ENCODE data around the gene BMP7. TPM values are rescaled to one million over a fixed set of nuclear protein-coding genes. Genes with fewer than 3 reads are reported as not detected.

Gene BMP7
- total RNA-seq, 1 donor from 2014 or later, result 17.2 TPM

- Histone ChIP-seq H3K4me1 (peaks cover 40% of the 10 kb centered on the region), H3K27ac (peak overlapping the region; percentile 48), H3K9me3 (no peaks in the 10 kb centered on the region), H3K4me3 (peak overlapping the region in 1 of 2 donors; percentile 45), H3K27me3 (no peaks in the 10 kb centered on the region), H3K36me3 (no peaks in the 10 kb centered on the region)
- TF ChIP-seq CTCF (IDR thresholded peaks at IDR 0.05), result no peak
- TF ChIP-seq POLR2AphosphoS5 (IDR thresholded peaks at IDR 0.05; ENCODE audit: insufficient read depth in 1 of 2, low read depth in 1 of 2), result no peak
- TF ChIP-seq POLR2A (IDR thresholded peaks at IDR 0.05), result no peak
- no peak for DNase-seq (ENCODE audit: extremely low spot score in 2 of 2)
- intact Hi-C loops (cut with DNase I), result no loop called here
Observed at GRCh38 chr20:57263801-57264792, 2.3 kb downstream of the BMP7 start.

- Histone ChIP-seq H3K27me3 (no peaks in the 10 kb centered on the region), H3K4me3 (no peak overlapping the region), H3K36me3 (no peaks in the 10 kb centered on the region), H3K4me1 (peaks cover 48% of the 10 kb centered on the region), H3K27ac (no peak overlapping the region), H3K9me3 (no peaks in the 10 kb centered on the region)
- no peak for DNase-seq (ENCODE audit: extremely low spot score in 2 of 2)
- no peak for TF ChIP-seq POLR2A (IDR thresholded peaks at IDR 0.05)
- no peak for TF ChIP-seq POLR2AphosphoS5 (IDR thresholded peaks at IDR 0.05; ENCODE audit: insufficient read depth in 1 of 2, low read depth in 1 of 2)
- TF ChIP-seq CTCF (IDR thresholded peaks at IDR 0.05), result no peak
- intact Hi-C loops (cut with DNase I), result no loop called here
Observed at GRCh38 chr20:57262784-57263609, 3.4 kb downstream of the BMP7 start.

- no peaks in the 10 kb centered on the region for H3K27me3 ChIP-seq
- no peak overlapping the region for H3K27ac ChIP-seq
- H3K4me1 ChIP-seq, result peaks cover 49% of the 10 kb centered on the region
Observed at GRCh38 chr20:57262301-57262700, 4.1 kb downstream of the BMP7 start.

GRCh38 chr20:57261457-57262251 is 4.8 kb downstream of the BMP7 start:
- H3K27me3 ChIP-seq, result no peaks in the 10 kb centered on the region
- intact Hi-C loops (cut with DNase I), result no loop called here
- no peak overlapping the region for H3K27ac ChIP-seq

More at GRCh38 chr20:57262301-57262700, 4.1 kb downstream of the BMP7 start:
- no peak for TF ChIP-seq POLR2AphosphoS5 (IDR thresholded peaks at IDR 0.05; ENCODE audit: insufficient read depth in 1 of 2, low read depth in 1 of 2)
- no peak for TF ChIP-seq CTCF (IDR thresholded peaks at IDR 0.05)
- no peak for TF ChIP-seq POLR2A (IDR thresholded peaks at IDR 0.05)
- intact Hi-C loops (cut with DNase I), result no loop called here
- H3K9me3 ChIP-seq, result no peaks in the 10 kb centered on the region
- H3K4me3 ChIP-seq, result no peak overlapping the region
- no peak for DNase-seq (ENCODE audit: extremely low spot score in 2 of 2)
- no peaks in the 10 kb centered on the region for H3K36me3 ChIP-seq

More at GRCh38 chr20:57261457-57262251, 4.8 kb downstream of the BMP7 start:
- TF ChIP-seq POLR2A (IDR thresholded peaks at IDR 0.05), result no peak
- TF ChIP-seq POLR2AphosphoS5 (IDR thresholded peaks at IDR 0.05; ENCODE audit: insufficient read depth in 1 of 2, low read depth in 1 of 2), result no peak
- TF ChIP-seq CTCF (IDR thresholded peaks at IDR 0.05), result no peak
- Histone ChIP-seq H3K4me1 (peaks cover 44% of the 10 kb centered on the region), H3K36me3 (no peaks in the 10 kb centered on the region), H3K9me3 (no peaks in the 10 kb centered on the region), H3K4me3 (no peak overlapping the region)
- no peak for DNase-seq (ENCODE audit: extremely low spot score in 2 of 2)
